ENCODE data around the gene HMGXB3. TPM values are rescaled to one million over a fixed set of nuclear protein-coding genes. Genes with fewer than 3 reads are reported as not detected.

The HMGXB3 gene
- total RNA-seq, 1 experiment from 2014 or later, result 26.9 TPM

- H2BK12ac ChIP-seq (ENCODE audit: insufficient read length, low read depth, low read length), result no peak overlapping the region
Observed at GRCh38 chr5:149982505-149982904, 18.0 kb upstream of the HMGXB3 start.

More at GRCh38 chr5:149982505-149982904, 18.0 kb upstream of the HMGXB3 start:
- H3K4me1 Mint-ChIP-seq, result peaks cover 0 to 8% of the 10 kb centered on the region in 2 experiments; a peak in 2 of 4 replicates
- H3K27me3 Mint-ChIP-seq (ENCODE audit: low read depth), result no peaks in the 10 kb centered on the region
- Histone ChIP-seq H3K79me1 (ENCODE audit: insufficient read depth, low read depth, low read length, poor library complexity, severe bottlenecking) (no peaks in the 10 kb centered on the region), H3K4me2 (ENCODE audit: insufficient read depth, insufficient read length, low read length) (no peak overlapping the region), H2AFZ (ENCODE audit: low read length) (no peak overlapping the region), H3K9me3 (ENCODE audit: control insufficient read depth, low read depth, low read length) (no peaks in the 10 kb centered on the region), H4K91ac (ENCODE audit: insufficient read length, low read depth, low read length) (no peak overlapping the region), H3K56ac (ENCODE audit: insufficient read length, low read depth, low read length) (no peak overlapping the region), H3K14ac (ENCODE audit: insufficient read depth, low read length) (no peak overlapping the region), H3K4me1 (ENCODE audit: insufficient read depth, low read length) (no peaks in the 10 kb centered on the region), H3K27me3 (ENCODE audit: insufficient read depth, low read length) (no peaks in the 10 kb centered on the region), H3K27ac (ENCODE audit: insufficient read length, low read depth, low read length) (no peak overlapping the region), H2BK5ac (ENCODE audit: insufficient read length, low read length) (no peak overlapping the region), H2BK120ac (ENCODE audit: low read depth, low read length, poor library complexity, severe bottlenecking) (no peak overlapping the region), H2BK20ac (ENCODE audit: low read depth, low read length, poor library complexity, severe bottlenecking) (no peak overlapping the region), H3K79me2 (ENCODE audit: insufficient read depth, low read length) (no peaks in the 10 kb centered on the region), H4K5ac (ENCODE audit: insufficient read length, low read depth, low read length) (no peak overlapping the region), H3T11ph (ENCODE audit: low read length) (no peak overlapping the region), H3K23ac (ENCODE audit: insufficient read length, low read depth, low read length) (no peak overlapping the region), H2AK5ac (ENCODE audit: insufficient read length, low read length) (no peak overlapping the region), H3K4ac (ENCODE audit: low read depth, low read length) (no peak overlapping the region), H2BK15ac (ENCODE audit: low read depth, low read length) (no peak overlapping the region), H3K18ac (ENCODE audit: insufficient read length, low read depth, low read length) (no peak overlapping the region), H4K8ac (replicated peaks; ENCODE audit: insufficient read length, low read depth, low read length) (no peak overlapping the region), H4K20me1 (ENCODE audit: control insufficient read depth, insufficient read depth, insufficient read length) (no peaks in the 10 kb centered on the region), H3K9ac (ENCODE audit: extremely low read depth, insufficient read length, low read length) (no peak overlapping the region), H3K23me2 (ENCODE audit: insufficient read length, low read depth, low read length, poor library complexity, severe bottlenecking) (no peaks in the 10 kb centered on the region)
- H3K9me3 Mint-ChIP-seq, result no peaks in the 10 kb centered on the region
- H3K27ac Mint-ChIP-seq, result no peak overlapping the region
- no peak overlapping the region for H3K4me3 Mint-ChIP-seq
- DNase-seq, result no peak
- H3K36me3 Mint-ChIP-seq (ENCODE audit: insufficient read depth in 1 of 3, low read depth in 3 of 3), result peaks cover 0 to 5% (median 0%) of the 10 kb centered on the region in 3 experiments; a peak in 3 of 7 replicates
- no peak for TF ChIP-seq CTCF (conservative IDR thresholded peaks at IDR 0.05)

Data from H9 (cell line).